CD4-positive, CD25-positive, alpha-beta regulatory T cell (primary cell): ENCODE results near the gene DLX1. TPM values are rescaled to one million over a fixed set of nuclear protein-coding genes. Genes with fewer than 3 reads are reported as not detected.
"Not testable (repeated sequence)": the region's sequence is repeated elsewhere in the genome, so short reads cannot be mapped to it uniquely, and the experiment has no call there.

Experiments used
- ATAC-seq, 2 donors: fragments of 150-1000 bp; cut with Tn5 transposase; one replicate each; pipeline ENCODE4 v1.10.0; 2021; ENCODE audit warnings: low read depth in 2 of 2, moderate number of reproducible peaks in 2 of 2, moderate library complexity in 1 of 2
- DNase-seq, 3 donors: peaks; one replicate each; pipeline versions ENCODE4 v3.0.0 to v3.0.0-alpha.2; 2012 to 2022; ENCODE audit warnings: mixed read lengths in 1 of 3
- H3K27ac ChIP-seq: one replicate; pipeline ENCODE4 v1.7.0; 2013; ENCODE audit warnings: mild to moderate bottlenecking, low read length; ENCODE audit not compliant: insufficient read depth, poor library complexity, severe bottlenecking
- H3K27me3 ChIP-seq: one replicate; pipeline ENCODE4 v1.7.0; 2013; ENCODE audit warnings: low read length; ENCODE audit not compliant: control insufficient read depth, insufficient read depth
- H3K36me3 ChIP-seq: one replicate; pipeline ENCODE4 v1.7.0; 2013; ENCODE audit warnings: mild to moderate bottlenecking, low read length, moderate library complexity; ENCODE audit not compliant: control insufficient read depth, insufficient read depth
- H3K4me1 ChIP-seq: 2 replicates; pipeline ENCODE4 v1.7.0; 2013; ENCODE audit warnings: mild to moderate bottlenecking, low read length; ENCODE audit not compliant: insufficient read depth, control insufficient read depth, poor library complexity, severe bottlenecking
- H3K4me3 ChIP-seq: one replicate; pipeline ENCODE4 v1.7.0; 2013; ENCODE audit warnings: low read depth, mild to moderate bottlenecking, low read length, moderate library complexity
- H3K9me3 ChIP-seq, 2 experiments: 1 replicate in 1 of 2; 2 replicates in 1 of 2; pipeline ENCODE4 v1.7.0; 2013; ENCODE audit warnings: low read length in 2 of 2, mild to moderate bottlenecking in 1 of 2, moderate library complexity in 1 of 2; ENCODE audit not compliant: control insufficient read depth in 2 of 2
- H3K27ac Mint-ChIP-seq, 3 donors: one replicate each; pipeline ENCODE4 v1.8.0; 2020 to 2022; ENCODE audit warnings: mild to moderate bottlenecking in 3 of 3, mixed read lengths in 3 of 3, moderate library complexity in 2 of 3
- H3K27me3 Mint-ChIP-seq: one replicate; pipeline ENCODE4 v1.8.0; 2022; ENCODE audit warnings: mild to moderate bottlenecking, mixed read lengths
- H3K36me3 Mint-ChIP-seq: one replicate; pipeline ENCODE4 v1.8.0; 2020; ENCODE audit warnings: mixed read lengths
- H3K4me1 Mint-ChIP-seq, 4 donors: one replicate each; pipeline ENCODE4 v1.8.0; 2020 to 2022; ENCODE audit warnings: mixed read lengths in 4 of 4, mild to moderate bottlenecking in 1 of 4
- H3K4me3 Mint-ChIP-seq, 4 donors: one replicate each; pipeline ENCODE4 v1.8.0; 2020 to 2022; ENCODE audit warnings: mild to moderate bottlenecking in 4 of 4, mixed read lengths in 4 of 4, moderate library complexity in 3 of 4
- H3K9me3 Mint-ChIP-seq, 7 donors: one replicate each; pipeline ENCODE4 v1.8.0; 2020 to 2022; ENCODE audit warnings: mixed read lengths in 7 of 7, mild to moderate bottlenecking in 3 of 7, moderate library complexity in 2 of 7
- polyA plus RNA-seq, 4 donors: library from polyadenylated mRNA; unstranded; fragments of 300-500 nt; fragmentation: Illumina TruSeq; gene quantifications; one replicate each; pipeline ENCODE4 v1.2.3, GENCODE V29; 2021
- total RNA-seq: library from RNA; stranded (reverse); gene quantifications from one replicate; pipeline ENCODE4 v1.2.3, GENCODE V29; 2022

The DLX1 gene
- total and polyA plus RNA-seq, 5 donors from 2014 or later: not detected

GRCh38 chr2:172109988-172110811 is 24.9 kb downstream of the DLX1 start:
- H3K27me3 ChIP-seq: peaks cover 31% of the 10 kb centered on the region
- ATAC-seq (no peak), DNase-seq (no peak)
- Mint-ChIP-seq H3K27ac (no peak overlapping the region), H3K9me3 (peaks cover 0 to 10% (median 0%) of the 10 kb centered on the region in 7 donors), H3K4me3 (no peak overlapping the region), H3K27me3 (peaks cover 86% of the 10 kb centered on the region), H3K4me1 (peaks cover 5 to 31% (median 16%) of the 10 kb centered on the region in 4 donors), H3K36me3 (no peaks in the 10 kb centered on the region)
- H3K27ac ChIP-seq: no peak overlapping the region
- no peaks in the 10 kb centered on the region for H3K9me3 ChIP-seq
- H3K36me3 ChIP-seq: no peaks in the 10 kb centered on the region
- H3K4me1 ChIP-seq: peaks cover 16% of the 10 kb centered on the region
- H3K4me3 ChIP-seq: no peak overlapping the region

- no peaks in the 10 kb centered on the region for H3K36me3 Mint-ChIP-seq
- no peaks in the 10 kb centered on the region for H3K36me3 ChIP-seq
- peaks cover 10% of the 10 kb centered on the region for H3K27me3 ChIP-seq
- peaks cover 3% of the 10 kb centered on the region for H3K4me1 ChIP-seq
- H3K27ac ChIP-seq: no peak overlapping the region
- H3K9me3 Mint-ChIP-seq: peaks cover 0 to 3% (median 0%) of the 10 kb centered on the region in 7 donors
- H3K4me3 Mint-ChIP-seq: peak overlapping the region in 1 of 4 donors; percentile 39
- ATAC-seq (no peak), DNase-seq (no peak)
- no peak overlapping the region for H3K4me3 ChIP-seq
- H3K27ac Mint-ChIP-seq: no peak overlapping the region
- no peaks in the 10 kb centered on the region for H3K9me3 ChIP-seq
- H3K27me3 Mint-ChIP-seq: peaks cover 78% of the 10 kb centered on the region
- peaks cover 0 to 2% (median 0%) of the 10 kb centered on the region in 4 donors for H3K4me1 Mint-ChIP-seq
These were observed 28.3 kb downstream of the DLX1 start for GRCh38 chr2:172113617-172114016.

- H3K4me1 ChIP-seq, H3K27ac ChIP-seq, H3K9me3 ChIP-seq, DNase-seq, ATAC-seq, H3K9me3 Mint-ChIP-seq, H3K27me3 ChIP-seq, H3K36me3 Mint-ChIP-seq, H3K36me3 ChIP-seq, H3K4me3 Mint-ChIP-seq, H3K27ac Mint-ChIP-seq, H3K4me1 Mint-ChIP-seq, H3K4me3 ChIP-seq: not testable (repeated sequence)
- peaks cover 80% of the 10 kb centered on the region for H3K27me3 Mint-ChIP-seq
These were observed 28.9 kb downstream of the DLX1 start for GRCh38 chr2:172114176-172114575.

GRCh38 chr2:172114579-172114978 is 29.3 kb downstream of the DLX1 start:
- H3K27ac Mint-ChIP-seq: no peak overlapping the region
- Histone ChIP-seq H3K4me3 (no peak overlapping the region), H3K4me1 (no peaks in the 10 kb centered on the region), H3K9me3 (no peaks in the 10 kb centered on the region), H3K27ac (no peak overlapping the region), H3K27me3 (peaks cover 9% of the 10 kb centered on the region), H3K36me3 (no peaks in the 10 kb centered on the region)
- H3K36me3 Mint-ChIP-seq: no peaks in the 10 kb centered on the region
- H3K4me3 Mint-ChIP-seq: no peak overlapping the region
- no peaks in the 10 kb centered on the region for H3K4me1 Mint-ChIP-seq
- no peak for DNase-seq
- ATAC-seq: no peak
- peaks cover 82% of the 10 kb centered on the region for H3K27me3 Mint-ChIP-seq
- peaks cover 0 to 3% (median 0%) of the 10 kb centered on the region in 7 donors for H3K9me3 Mint-ChIP-seq

- H3K27ac ChIP-seq: no peak overlapping the region
- Mint-ChIP-seq H3K4me1 (no peaks in the 10 kb centered on the region), H3K27me3 (peaks cover 78% of the 10 kb centered on the region)
These were observed 30.8 kb downstream of the DLX1 start for GRCh38 chr2:172116107-172116506.

GRCh38 chr2:172119089-172119488 is 33.8 kb downstream of the DLX1 start:
- peaks cover 57% of the 10 kb centered on the region for H3K27me3 Mint-ChIP-seq
- no peak overlapping the region for H3K4me3 Mint-ChIP-seq
- Histone ChIP-seq H3K27ac (no peak overlapping the region), H3K36me3 (no peaks in the 10 kb centered on the region), H3K4me1 (no peaks in the 10 kb centered on the region), H3K9me3 (peaks cover 0 to 2% of the 10 kb centered on the region in 2 experiments), H3K27me3 (peaks cover 3% of the 10 kb centered on the region), H3K4me3 (no peak overlapping the region)
- no peak overlapping the region for H3K27ac Mint-ChIP-seq
- DNase-seq (no peak), ATAC-seq (no peak)
- H3K4me1 Mint-ChIP-seq: no peaks in the 10 kb centered on the region
- H3K9me3 Mint-ChIP-seq: peaks cover 0 to 3% (median 0%) of the 10 kb centered on the region in 7 donors
- no peaks in the 10 kb centered on the region for H3K36me3 Mint-ChIP-seq

More at GRCh38 chr2:172116107-172116506, 30.8 kb downstream of the DLX1 start:
- Mint-ChIP-seq H3K36me3 (no peaks in the 10 kb centered on the region), H3K27ac (no peak overlapping the region), H3K4me3 (no peak overlapping the region), H3K9me3 (peaks cover 0 to 1% (median 0%) of the 10 kb centered on the region in 7 donors)
- no peak overlapping the region for H3K4me3 ChIP-seq
- no peak for ATAC-seq
- no peaks in the 10 kb centered on the region for H3K4me1 ChIP-seq
- no peak for DNase-seq
- no peaks in the 10 kb centered on the region for H3K36me3 ChIP-seq
- peaks cover 9% of the 10 kb centered on the region for H3K27me3 ChIP-seq
- H3K9me3 ChIP-seq: no peaks in the 10 kb centered on the region

- H3K4me1 Mint-ChIP-seq: no peaks in the 10 kb centered on the region
- no peak overlapping the region for H3K27ac Mint-ChIP-seq
- H3K9me3 ChIP-seq: peaks cover 0 to 2% of the 10 kb centered on the region in 2 experiments
These were observed 34.8 kb downstream of the DLX1 start for GRCh38 chr2:172120118-172120517.

GRCh38 chr2:172128484-172128883 is 43.2 kb downstream of the DLX1 start:
- Histone ChIP-seq H3K27me3 (no peaks in the 10 kb centered on the region), H3K9me3 (peaks cover 0 to 8% of the 10 kb centered on the region in 2 experiments), H3K36me3 (no peaks in the 10 kb centered on the region), H3K27ac (no peak overlapping the region), H3K4me3 (no peak overlapping the region), H3K4me1 (no peaks in the 10 kb centered on the region)
- H3K4me1 Mint-ChIP-seq: no peaks in the 10 kb centered on the region
- peaks cover 28% of the 10 kb centered on the region for H3K27me3 Mint-ChIP-seq
- peaks cover 3% of the 10 kb centered on the region for H3K36me3 Mint-ChIP-seq
- ATAC-seq (no peak), DNase-seq (no peak)
- no peak overlapping the region for H3K27ac Mint-ChIP-seq
- no peak overlapping the region for H3K4me3 Mint-ChIP-seq
- peaks cover 0 to 4% (median 2%) of the 10 kb centered on the region in 7 donors for H3K9me3 Mint-ChIP-seq

More at GRCh38 chr2:172120118-172120517, 34.8 kb downstream of the DLX1 start:
- no peak for DNase-seq
- peaks cover 0 to 4% (median 0%) of the 10 kb centered on the region in 7 donors for H3K9me3 Mint-ChIP-seq
- peaks cover 47% of the 10 kb centered on the region for H3K27me3 Mint-ChIP-seq
- no peak overlapping the region for H3K4me3 Mint-ChIP-seq
- Histone ChIP-seq H3K36me3 (no peaks in the 10 kb centered on the region), H3K27ac (no peak overlapping the region), H3K27me3 (no peaks in the 10 kb centered on the region), H3K4me3 (no peak overlapping the region), H3K4me1 (no peaks in the 10 kb centered on the region)
- no peak for ATAC-seq
- H3K36me3 Mint-ChIP-seq: no peaks in the 10 kb centered on the region
